HG03469 (cell line): ENCODE results near the gene GPR61.

Experiments used
- ATAC-seq: cut with Tn5 transposase; IDR thresholded peaks from one replicate; pipeline ENCODE4 v1.9.1; 2021; ENCODE audit warnings: mild to moderate bottlenecking, moderate library complexity, moderate number of reproducible peaks; ENCODE audit not compliant: unreplicated experiment

GPR61 gene

GRCh38 chr1:109508873-109509175 is 30.8 kb upstream of the GPR61 start:
- ATAC-seq: no peak

DNA sequence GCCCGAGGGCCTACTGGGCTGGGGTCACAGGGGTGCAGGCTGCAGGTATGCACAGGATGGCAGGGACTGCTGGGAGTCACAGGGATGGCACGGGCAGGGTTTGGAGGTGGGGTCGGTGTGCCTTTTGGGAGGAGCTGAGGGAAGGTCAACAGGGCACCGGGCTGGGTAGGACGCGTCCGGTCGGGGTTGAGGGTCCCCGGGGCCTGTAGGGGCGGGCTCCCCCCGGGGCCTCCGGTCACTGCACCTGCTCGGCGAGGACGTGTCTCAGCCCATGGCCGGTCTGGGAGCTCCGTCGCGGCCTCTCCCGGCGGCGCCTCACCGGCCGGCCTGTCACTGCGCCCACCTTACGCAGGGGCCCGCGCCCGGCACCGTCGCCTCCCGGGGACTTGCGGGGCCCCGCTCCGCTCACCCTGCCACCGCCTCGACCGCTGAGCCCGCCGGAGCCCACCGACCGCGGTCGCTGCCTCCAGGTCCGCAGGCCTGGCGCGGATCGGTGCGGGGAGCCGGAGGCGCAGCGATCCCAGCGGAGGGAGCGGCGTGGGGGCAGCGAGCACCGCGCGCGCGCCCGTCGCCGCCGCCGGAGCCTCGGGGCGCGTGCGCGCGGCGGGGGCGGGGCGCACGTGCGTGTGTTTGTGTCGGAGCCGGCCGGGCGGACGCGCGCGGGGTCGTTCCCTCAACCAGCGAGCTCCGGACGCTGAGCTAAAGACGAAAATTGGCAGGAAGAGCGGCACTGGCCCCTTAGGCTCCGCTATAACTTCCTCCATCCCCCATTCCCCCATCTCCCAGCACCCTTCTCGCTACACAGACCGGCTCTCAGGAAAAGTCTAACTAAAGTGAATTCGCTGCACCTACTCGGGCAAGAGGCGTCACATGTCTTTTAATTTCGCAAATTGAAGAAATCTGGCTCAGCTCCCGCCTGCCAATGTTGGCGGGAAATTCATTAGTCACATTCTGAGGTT is 30.2 kb upstream of the GPR61 start, which contains the start of gene AMIGO1:
TSS of gene AMIGO1 (minus strand) at position 552 of the 959 bp plus-strand sequence. CDS start 815 bp downstream, outside the sequence.
- ATAC-seq: no peak

DNA sequence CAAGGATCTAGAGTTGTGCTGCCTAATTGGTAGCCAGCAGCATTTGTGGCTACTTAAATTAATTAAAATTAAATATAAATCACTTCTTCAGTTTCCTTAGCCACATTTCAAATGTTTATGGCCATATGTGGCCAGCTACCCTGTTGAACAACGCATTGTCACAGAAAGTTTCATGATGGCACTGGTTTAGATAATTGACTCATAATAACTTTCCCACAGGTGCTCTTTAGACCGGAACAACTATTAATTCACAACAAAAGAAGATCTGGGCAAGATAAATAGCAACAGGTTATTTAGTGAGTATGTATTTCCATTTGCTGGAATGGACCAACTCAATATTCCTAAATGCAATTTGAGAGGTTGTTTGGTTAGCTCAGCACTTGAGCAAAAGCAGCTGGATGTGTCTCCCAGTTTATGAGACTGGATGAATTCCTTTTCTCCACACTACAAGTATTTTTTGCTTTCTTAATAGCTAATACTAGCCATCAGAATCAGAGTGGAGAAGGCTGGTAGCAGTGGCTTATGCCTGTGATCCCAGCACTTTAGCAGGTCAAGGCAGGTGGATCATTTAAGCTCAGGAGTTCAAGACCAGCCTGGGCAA is 26.5 kb upstream of the GPR61 start:
- no peak for ATAC-seq

- no peak for ATAC-seq
These were observed 24.8 kb upstream of the GPR61 start for GRCh38 chr1:109514846-109515245.

DNA sequence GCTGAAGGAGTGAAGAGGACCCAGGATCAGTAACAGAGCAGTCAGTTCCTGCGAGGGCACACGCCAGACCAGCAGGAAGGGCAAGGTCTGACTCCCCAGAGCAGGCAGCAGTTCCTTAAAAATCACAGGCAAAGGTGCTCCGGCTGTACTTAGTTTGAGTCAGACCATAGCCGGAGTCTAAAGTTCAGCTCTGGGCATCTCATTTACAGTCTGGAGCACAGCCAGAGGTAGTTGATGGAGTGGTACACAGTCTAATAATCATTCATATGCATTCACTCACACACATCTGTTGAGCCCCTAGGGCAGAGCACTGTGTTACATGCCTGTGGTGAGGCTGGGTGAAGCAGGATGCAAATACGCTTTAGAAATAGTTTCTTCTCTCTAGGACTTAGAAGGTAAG is 22.8 kb upstream of the GPR61 start:
- no peak for ATAC-seq

GRCh38 chr1:109517337-109517736 is 22.3 kb upstream of the GPR61 start:
- ATAC-seq: no peak

DNA sequence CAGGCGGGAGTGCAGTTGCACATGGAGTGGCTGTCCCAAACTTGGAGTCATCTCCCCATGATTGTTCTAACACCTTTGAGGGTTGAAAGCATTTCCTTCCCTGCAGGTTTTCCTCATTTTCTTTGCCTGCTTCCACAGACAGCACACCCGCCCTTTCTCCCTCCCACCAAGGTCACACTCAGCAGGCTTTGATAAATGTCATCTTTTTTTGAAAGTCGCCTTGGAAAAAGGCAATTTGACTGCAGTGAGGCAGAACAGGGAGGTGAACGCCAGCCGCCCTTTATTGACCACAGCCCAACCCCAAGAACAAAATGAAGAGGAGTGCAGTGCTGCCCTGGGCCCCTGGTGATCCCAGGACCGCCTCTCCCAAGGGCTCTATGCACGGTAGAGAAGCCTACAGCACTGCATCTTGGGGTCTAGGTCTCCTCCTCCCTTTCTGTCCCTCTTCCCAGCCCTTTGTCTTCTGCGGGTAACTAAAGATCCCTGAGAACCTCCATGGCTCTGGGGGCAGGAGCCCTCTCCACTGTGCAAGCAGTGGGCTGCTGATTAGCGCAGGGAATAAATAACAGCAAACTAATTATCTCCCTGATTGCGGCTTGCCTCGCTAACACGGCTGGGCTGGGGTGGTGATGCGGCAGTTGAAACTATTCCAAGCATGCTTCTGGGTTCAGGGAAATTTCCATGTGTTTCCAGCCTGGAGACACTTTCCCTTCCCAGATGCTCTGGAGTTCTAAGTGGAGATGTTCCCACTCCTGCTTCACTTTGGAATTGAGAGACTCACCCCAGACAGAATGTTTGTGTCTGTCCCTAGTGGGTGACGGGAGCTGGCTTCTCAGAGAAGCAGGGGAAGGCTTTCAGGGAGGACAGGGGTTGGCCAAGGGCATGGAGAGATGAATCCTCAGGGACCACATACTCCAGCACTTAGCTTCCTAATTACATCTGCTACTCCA is 18.4 kb upstream of the GPR61 start:
- no peak for ATAC-seq

DNA sequence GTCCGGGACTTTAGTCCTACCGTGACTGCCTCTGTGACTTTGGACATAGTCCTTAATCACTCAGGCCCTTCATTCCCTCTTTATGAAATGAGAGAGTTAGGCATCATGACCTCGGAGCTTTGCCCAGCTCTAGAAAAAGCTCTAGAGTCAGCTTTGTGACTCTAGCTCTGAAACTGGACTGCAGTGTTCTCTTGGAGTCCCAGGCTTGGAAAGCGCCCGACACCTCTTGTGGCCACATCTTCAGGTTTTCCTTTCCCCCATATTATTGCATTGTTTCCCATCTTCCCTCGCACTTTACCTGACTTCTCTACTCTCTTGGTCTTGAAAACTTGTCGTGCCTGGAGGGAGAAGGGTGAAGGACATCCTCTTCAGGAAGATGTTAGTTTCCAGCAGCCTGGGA is 17.6 kb upstream of the GPR61 start:
- ATAC-seq: no peak

DNA sequence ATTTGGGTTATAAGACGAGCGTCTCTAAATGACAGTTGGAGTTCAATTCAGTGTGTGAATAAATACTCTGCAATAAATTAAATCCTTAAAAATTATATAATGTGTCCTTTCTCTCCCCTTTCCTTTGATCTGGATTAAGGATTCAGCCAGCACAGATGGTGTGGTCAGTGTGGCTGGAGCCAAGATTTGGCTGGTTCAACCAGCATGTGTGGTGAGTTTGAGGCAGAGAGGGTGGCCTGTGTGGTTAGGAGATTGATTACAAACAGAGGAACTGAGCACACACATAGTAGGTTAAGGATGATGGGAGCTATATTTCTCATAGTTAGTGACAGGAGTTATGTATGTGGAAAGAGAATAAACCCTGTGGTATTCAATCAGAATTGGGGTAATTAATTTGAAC is 16.0 kb upstream of the GPR61 start:
- ATAC-seq: no peak

GRCh38 chr1:109527098-109527811 is 12.4 kb upstream of the GPR61 start:
- no peak for ATAC-seq

DNA sequence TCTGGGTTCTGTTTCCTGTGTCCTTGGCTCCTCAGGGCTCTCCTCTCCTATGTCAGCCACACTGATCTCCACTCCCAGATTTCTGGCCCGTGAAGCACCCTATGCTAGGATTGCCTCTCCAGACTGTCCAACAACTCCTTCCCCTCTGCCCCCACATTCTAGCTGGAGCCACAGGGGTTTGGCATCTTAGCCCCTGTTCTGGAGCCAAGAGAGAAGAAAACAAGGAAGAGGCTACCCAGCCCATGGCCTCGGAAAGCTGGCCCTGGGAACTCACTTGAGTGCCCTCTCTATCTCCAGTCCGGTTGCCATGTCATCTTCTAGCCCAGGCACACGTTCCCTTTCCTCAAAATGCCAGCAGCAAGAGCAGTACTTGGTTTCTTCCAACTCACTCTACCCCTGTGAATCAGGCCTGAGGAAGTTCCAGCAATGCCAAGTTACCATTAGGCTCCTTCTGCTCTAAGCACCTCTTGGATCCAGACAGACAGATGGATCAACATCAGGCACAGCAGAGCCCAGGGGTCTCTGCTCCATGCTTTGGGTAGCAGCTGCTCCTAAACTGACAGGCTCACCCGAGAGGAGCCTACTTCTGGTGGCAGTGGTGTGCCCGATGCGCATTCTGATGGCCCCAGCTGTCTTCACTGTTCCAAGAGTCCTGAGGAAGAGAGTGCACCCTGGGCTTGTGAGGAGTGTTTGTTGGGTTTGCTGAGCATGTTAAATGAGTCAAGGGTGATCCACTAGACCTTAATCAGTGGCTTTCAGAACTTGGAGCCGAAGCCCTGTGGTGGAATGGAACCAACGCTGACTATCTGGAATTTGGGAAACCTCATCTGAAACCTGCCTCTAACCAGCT is 11.6 kb upstream of the GPR61 start:
- ATAC-seq: no peak

DNA sequence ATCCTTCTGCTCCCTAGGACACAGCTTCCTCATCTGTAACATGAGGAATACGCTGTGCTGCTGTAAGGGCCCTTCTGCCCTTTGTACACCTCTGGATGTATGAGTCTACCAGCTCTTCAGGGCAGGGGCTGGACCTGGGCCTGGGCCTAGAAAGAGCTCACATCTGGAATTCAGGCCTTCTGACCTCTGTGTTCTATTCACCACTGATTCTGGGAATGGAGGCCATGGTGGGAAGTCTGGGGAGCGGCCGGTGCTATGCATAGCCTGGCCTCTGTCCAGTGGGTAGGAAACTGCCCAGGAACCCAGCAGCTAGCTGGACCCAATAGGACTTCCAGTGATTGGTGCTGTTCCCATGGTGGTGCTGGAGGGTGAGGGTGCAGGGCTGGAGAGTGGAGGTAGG is 11.0 kb upstream of the GPR61 start:
- ATAC-seq: no peak

DNA sequence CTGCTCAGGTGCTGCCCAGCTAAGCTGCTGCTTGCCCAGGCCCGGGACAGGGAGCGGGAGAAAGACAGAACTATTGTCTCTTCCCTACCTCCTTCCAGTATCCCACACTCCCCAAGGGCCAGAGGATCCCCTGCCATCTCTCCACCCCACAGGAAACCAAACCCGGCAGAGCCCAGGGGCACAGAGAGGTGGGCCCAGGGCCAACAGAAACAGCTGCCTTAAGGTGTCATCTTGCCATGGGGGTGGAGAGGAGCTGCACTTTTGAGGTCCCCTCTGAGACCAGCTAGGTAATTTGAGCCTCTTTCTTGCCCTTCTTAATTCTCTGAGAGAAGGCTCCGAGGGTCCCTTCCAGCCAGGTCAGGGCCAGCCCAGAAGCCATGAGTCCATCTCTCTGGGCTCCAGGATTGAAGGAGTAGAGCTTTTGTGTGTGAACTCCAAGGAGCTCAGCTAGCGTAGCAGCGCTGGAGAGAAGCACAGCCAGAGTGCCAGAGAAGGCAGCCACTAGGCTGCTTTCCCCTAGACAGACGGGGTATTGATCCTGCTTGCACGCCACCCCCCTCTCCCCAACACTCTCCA is 9.7 kb upstream of the GPR61 start:
- no peak for ATAC-seq

GRCh38 chr1:109530457-109531087 is 9.1 kb upstream of the GPR61 start:
- ATAC-seq: no peak

DNA sequence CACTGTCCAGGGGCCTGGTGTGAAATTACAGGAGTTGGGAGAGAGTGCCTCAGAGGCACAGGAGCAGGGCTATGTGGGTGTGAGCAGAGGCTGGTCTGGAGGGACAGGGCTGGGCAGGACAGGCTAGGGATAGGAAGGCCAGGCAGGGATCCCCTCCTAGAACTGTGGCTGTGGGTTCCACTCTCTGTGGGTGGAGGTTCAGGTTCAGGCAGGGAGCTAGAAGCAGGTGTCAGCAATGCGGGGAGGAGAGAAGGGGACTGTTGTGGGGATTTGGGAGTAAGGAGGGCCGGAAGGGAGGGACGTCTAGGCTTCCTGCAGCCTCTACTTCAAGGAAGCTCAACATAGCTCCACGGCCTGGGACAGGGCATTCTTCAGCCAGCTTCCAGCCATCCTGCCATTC is 8.3 kb upstream of the GPR61 start:
- ATAC-seq: no peak

DNA sequence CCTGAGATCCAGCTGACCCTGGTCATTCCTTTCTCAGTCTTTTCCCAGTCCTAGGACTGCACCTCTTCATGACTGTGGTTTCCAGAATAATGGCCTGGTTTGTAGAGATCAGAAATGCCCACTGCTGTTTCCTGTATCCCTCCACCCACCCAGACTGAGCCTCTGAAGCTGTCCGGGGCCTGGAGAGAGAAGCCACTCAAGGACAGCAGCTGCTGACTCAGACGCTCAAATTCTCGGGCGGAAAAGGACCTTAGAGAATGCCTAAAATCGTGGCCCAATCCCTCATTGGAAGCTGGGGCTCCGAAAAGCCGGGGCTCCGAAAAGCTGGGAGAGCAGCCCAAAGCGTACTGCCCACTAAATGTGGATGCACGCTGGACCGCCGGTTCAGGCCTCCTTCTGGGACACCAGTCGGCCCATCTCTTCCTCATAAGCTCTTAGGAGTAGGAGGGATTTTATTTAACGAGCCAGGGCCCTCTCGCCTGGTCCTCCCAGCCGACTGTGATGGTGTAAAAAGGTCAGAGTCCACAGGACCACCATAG is 7.8 kb upstream of the GPR61 start:
- no peak for ATAC-seq

GRCh38 chr1:109532365-109533136 is 7.1 kb upstream of the GPR61 start:
- peak; percentile 59 for ATAC-seq

- no peak for ATAC-seq
These were observed 5.3 kb upstream of the GPR61 start for GRCh38 chr1:109534307-109534858.
